ENCODE data around the gene CAPN8. TPM values are rescaled to one million over a fixed set of nuclear protein-coding genes. Genes with fewer than 3 reads are reported as not detected.

Gene CAPN8
- total RNA-seq, 1 donor from 2014 or later: not detected

DNA sequence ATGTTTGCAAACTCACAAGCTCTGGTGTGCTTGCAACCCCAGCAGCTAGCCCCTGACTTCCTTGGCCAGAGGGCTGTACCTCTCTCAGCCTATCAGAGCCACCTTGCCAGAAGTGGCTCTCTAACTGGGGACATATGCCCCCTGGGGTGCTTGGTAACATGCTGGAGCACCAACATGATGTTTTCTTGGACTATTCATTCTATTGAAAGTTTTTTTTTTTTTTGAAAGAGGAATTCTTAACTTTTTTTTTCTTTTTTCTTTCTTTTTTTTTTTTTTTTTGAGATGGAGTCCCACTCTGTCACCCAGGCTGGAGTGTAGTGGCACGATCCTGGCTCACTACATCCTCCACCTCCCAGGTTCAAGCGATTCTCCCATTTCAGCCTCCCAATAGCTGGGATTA lies 14.7 kb upstream of the CAPN8 start:
- TF ChIP-seq, protein P1, sequence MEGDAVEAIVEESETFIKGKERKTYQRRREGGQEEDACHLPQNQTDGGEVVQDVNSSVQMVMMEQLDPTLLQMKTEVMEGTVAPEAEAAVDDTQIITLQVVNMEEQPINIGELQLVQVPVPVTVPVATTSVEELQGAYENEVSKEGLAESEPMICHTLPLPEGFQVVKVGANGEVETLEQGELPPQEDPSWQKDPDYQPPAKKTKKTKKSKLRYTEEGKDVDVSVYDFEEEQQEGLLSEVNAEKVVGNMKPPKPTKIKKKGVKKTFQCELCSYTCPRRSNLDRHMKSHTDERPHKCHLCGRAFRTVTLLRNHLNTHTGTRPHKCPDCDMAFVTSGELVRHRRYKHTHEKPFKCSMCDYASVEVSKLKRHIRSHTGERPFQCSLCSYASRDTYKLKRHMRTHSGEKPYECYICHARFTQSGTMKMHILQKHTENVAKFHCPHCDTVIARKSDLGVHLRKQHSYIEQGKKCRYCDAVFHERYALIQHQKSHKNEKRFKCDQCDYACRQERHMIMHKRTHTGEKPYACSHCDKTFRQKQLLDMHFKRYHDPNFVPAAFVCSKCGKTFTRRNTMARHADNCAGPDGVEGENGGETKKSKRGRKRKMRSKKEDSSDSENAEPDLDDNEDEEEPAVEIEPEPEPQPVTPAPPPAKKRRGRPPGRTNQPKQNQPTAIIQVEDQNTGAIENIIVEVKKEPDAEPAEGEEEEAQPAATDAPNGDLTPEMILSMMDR (IDR thresholded peaks at IDR 0.05; ENCODE audit: insufficient read depth, low read length, poor library complexity, severe bottlenecking): no peak
- DNase-seq (ENCODE audit: low read depth): no peak
- H3K4me3 ChIP-seq (ENCODE audit: low read depth, low read length): no peak overlapping the region
- no peaks in the 10 kb centered on the region for H3K27me3 ChIP-seq (ENCODE audit: control insufficient read depth, insufficient read depth, low read length)
- H3K36me3 ChIP-seq (ENCODE audit: control insufficient read depth, insufficient read depth, low read length): no peaks in the 10 kb centered on the region

DNA sequence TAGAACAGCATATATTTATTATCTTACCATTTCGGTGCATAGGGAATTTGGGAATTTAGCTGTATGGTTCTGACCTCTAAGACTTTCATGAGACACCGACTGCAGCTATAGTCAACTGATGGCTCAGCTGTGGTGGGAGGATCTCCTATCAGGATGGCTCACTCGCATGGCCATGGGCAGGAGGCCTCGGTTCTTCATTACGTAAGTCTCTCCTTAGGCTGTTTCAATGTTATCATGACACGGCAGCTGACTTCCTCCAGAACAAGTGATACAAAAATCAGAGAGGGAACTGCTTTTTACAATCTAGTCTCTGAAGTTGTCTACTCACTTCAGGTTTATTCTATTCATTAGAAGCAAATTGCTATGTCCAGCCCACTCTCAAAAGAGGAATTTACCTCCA lies 13.3 kb upstream of the CAPN8 start:
- Histone ChIP-seq H3K36me3 (ENCODE audit: control insufficient read depth, insufficient read depth, low read length) (no peaks in the 10 kb centered on the region), H3K4me3 (ENCODE audit: low read depth, low read length) (no peak overlapping the region), H3K27me3 (ENCODE audit: control insufficient read depth, insufficient read depth, low read length) (no peaks in the 10 kb centered on the region)
- TF ChIP-seq, protein P1 (IDR thresholded peaks at IDR 0.05; ENCODE audit: insufficient read depth, low read length, poor library complexity, severe bottlenecking): no peak
- DNase-seq (ENCODE audit: low read depth): no peak

DNA sequence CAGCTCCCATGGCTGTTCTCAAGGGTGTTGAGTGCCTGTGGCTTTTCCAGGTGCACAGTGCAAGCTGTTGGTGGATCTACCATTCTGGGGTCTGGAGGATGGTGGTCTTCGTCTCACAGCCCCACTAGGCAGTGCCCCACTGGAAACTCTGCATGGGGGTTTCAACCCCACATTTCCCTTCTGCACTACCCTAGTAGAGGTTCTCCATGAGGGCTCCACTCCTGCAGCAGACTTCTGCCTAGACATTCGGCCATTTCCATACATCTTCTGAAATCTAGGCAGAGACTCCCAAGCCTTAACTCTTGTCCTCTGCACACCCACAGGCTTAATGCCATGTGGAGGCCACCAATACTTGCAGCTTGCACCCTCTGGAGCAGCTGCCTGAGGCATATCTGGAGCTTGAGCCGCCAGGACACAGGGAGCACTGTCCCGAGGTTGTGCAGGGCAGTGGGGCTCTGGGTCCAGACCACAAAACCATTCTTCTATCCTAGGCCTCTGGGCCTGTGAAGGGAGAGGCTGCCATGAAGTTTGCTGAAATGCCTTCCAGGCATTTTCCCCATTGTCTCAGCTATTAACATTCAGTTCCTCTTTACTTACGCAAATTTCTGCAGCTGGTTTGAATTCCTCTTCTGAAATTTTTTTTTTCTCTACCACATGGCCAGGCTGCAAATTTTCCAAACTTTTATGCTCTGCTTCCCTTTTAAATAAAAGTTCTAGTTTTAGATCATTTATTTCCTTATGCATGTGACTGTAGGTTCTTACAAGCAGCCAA lies 8.8 kb upstream of the CAPN8 start:
- TF ChIP-seq, protein P1 (IDR thresholded peaks at IDR 0.05; ENCODE audit: insufficient read depth, low read length, poor library complexity, severe bottlenecking): no peak
- Histone ChIP-seq H3K36me3 (ENCODE audit: control insufficient read depth, insufficient read depth, low read length) (no peaks in the 10 kb centered on the region), H3K27me3 (ENCODE audit: control insufficient read depth, insufficient read depth, low read length) (no peaks in the 10 kb centered on the region), H3K4me3 (ENCODE audit: low read depth, low read length) (no peak overlapping the region)
- DNase-seq (ENCODE audit: low read depth): no peak

DNA sequence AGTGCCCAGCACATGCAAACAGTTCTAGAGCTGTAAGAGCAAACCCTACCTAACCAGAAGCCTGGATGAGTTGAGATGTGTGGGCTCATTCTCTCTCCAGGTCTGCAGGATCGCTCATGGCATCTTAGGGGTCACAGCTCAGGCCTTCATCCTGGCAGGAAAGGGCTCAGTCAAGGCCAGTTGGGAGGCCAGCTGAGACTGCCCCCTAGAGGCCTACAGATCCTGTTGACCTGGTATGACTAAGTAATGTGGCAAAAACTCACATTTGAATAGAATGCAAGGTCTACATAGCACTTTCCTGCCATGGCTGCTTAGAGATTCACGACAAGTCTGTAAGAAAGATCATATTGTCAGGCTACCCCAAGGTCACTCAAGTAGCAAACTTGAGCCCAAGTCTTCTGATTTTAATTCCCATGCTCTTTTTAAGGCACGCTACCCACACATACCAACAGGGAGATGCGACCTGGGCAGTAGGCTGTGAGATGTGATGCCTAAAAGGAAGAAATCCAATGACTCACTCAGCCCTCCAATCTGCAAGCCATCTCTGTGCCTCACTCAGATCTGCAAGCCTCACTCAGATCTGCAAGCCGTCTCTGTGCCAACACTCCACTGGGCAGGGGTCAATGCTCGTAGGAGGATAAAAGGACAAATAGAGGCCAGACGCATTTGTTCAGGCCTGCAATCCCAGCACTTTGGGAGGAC lies 5.1 kb upstream of the CAPN8 start:
- DNase-seq (ENCODE audit: low read depth): no peak
- Histone ChIP-seq H3K4me3 (ENCODE audit: low read depth, low read length) (no peak overlapping the region), H3K27me3 (ENCODE audit: control insufficient read depth, insufficient read depth, low read length) (no peaks in the 10 kb centered on the region), H3K36me3 (ENCODE audit: control insufficient read depth, insufficient read depth, low read length) (no peaks in the 10 kb centered on the region)
- TF ChIP-seq, protein P1 (IDR thresholded peaks at IDR 0.05; ENCODE audit: insufficient read depth, low read length, poor library complexity, severe bottlenecking): peak; percentile 72

DNA sequence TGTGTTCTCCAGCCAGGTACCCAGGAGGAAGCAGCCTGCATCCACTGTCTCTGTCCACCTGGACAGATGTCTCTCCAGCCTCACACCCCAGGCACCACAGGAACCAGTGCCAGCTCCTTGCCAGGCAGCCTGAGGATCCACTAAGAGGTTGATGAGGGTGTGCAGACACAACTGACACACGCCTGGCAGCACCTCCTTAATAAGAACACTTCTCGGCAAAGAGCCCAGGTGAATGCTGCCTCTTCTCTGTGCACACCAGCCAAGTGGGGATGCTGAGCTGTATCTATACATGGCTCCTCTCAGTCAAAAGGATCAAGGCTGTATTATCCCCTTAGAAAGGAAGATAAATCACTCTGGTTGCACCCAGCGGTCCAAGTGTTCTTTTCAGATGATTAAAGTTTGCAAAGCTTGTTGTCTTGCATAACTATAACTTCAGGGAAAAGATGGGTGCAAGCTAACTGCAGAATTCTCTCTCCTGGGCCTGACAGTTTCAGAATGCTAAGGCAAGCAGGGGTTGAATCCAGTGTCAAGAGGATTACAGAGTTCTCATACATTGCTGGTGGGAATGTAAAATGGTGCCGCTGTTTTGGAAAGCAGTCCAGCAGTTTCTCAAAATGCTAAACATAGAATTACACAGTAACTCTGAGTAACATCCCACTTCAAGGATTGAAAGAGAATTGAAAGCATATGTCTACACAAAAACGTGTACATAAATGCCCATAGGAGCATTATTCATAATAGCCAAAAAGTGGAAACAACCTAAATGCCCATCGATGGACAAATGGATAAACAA lies 3.7 kb upstream of the CAPN8 start:
- TF ChIP-seq, protein P1 (IDR thresholded peaks at IDR 0.05; ENCODE audit: insufficient read depth, low read length, poor library complexity, severe bottlenecking): no peak
- no peaks in the 10 kb centered on the region for H3K27me3 ChIP-seq (ENCODE audit: control insufficient read depth, insufficient read depth, low read length)
- no peak for DNase-seq (ENCODE audit: low read depth)
- no peak overlapping the region for H3K4me3 ChIP-seq (ENCODE audit: low read depth, low read length)
- H3K36me3 ChIP-seq (ENCODE audit: control insufficient read depth, insufficient read depth, low read length): no peaks in the 10 kb centered on the region

All from kidney epithelial cell (primary cell).